Limb (tissue), 2 donors: ENCODE results near the gene CD47.

ENCODE experiments used
- DNase-seq, 2 donors: peaks; one replicate each; pipeline ENCODE4 v3.0.0-alpha.2; 2016; ENCODE audit errors: extremely low spot score in 2 of 2

The CD47 gene

DNA sequence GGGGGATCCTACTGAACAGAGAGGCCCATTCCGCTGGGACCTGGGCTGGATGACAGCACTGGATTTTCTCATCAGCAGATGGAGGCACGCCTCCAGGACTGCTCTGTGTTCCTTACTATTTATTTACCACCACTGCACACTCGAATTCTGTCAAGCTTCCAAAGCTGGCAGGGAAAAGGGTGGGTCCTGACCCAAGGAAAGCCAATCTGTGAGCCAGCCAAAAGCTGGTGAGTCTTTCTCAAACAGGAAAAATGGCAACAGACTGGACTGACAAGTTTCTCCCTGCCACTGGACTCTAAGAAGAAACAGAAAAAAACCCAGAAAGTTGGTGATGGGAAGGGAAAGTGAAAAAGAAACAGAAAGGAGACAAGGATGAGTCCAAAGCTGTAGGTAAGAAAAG is 37.8 kb downstream of the CD47 start:
- no peak for DNase-seq

DNA sequence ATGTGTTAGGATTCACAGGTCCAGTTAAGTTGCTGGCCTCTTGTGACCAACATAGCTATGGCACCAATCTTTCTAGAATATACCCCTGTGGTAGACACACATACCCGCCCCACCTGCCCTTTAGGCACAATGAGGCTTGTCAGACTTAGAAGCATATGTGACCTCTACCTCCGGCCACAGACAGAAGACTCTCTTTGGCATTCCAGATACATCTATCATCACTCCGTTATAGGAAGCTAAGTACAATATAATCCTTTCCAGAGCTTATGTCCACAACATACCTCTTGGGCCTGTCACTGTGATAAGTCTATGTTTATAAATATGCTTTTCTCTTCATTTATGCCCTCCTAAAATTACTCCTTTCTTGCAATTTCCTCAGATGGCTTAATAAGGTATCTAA is 39.8 kb downstream of the CD47 start:
- DNase-seq, result no peak

DNA sequence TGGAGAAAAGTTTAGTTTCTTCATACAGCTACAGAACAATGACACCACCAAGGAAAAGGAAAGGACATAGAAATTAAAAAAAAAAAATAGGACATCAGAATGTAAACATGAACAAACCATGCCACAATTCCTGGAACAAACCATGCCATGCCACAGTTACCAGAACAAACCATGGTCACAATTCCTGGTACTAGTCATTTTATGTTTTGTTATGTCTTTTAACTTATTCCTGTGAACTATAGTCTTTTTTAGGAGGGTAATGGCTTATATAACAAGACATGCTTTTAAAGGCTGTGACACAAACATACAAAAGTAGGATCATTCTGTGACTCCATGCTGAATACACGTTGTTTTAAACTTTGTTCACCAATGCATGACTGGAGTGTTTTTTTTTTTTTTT is 42.8 kb downstream of the CD47 start:
- DNase-seq, result no peak

DNA sequence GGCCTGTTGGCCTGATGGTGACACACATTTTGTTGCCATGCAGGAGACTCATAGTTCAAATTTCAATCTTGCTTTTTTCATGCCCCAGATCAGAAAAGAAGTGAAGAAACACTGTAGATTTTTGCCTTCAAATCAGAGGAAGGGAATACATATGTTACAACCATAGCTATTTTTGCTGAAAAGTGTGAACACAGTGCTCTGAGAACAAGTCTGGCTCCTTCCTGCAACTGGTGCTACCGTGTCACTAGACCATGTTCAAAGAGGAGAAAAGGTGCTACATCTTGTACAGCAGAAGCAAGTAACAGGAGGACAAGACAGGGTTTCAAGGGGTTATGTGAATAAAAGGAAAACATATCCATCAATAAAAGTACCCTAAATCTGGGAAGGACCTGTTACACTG is 44.6 kb downstream of the CD47 start:
- no peak for DNase-seq

- DNase-seq, result no peak
Measured at GRCh38 chr3:108044699-108045098, 46.1 kb downstream of the CD47 start.

DNA sequence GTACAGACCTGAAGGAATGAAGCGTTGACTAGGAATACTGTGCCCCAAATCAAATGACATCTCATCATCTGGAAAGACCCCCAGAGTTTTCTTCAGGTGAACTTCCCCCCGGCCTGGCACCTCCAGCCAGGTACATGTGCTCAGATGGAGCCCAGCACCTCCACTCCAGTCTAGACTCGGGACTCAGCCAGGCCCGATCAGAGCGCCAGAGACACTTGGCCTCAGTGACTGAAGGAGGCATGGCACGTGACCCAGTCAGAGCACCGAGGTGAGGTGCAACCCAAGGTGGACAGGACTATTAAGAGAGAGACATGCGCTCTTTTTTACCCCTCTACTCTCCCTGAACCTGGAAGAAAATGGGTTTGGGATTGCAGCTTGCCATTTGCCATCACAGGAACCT is 48.5 kb downstream of the CD47 start:
- no peak for DNase-seq

GRCh38 chr3:108041253-108041652 is 49.6 kb downstream of the CD47 start:
- DNase-seq, result no peak

GRCh38 chr3:108037770-108038169 is 53.1 kb downstream of the CD47 start:
- no peak for DNase-seq

GRCh38 chr3:108036984-108037741 is 53.7 kb downstream of the CD47 start:
- no peak for DNase-seq

DNA sequence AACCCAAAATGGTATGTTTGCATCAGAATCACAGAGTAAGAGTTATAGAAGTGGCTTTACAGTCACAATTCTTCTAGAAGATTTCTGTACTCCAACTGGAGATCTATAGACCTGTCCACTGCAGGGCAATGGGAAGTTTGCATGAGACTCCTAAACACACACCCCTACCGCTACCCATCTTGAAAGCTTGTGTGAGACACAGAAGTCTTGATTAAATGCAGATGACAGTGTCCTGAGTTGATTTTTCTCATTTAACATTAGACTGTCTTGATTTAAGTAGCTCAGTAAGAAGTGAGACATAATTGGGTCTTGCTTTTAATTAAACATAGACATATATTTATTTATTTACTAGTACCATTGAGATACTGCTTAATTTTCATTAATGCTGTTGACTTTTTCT is 54.4 kb downstream of the CD47 start:
- no peak for DNase-seq

DNA sequence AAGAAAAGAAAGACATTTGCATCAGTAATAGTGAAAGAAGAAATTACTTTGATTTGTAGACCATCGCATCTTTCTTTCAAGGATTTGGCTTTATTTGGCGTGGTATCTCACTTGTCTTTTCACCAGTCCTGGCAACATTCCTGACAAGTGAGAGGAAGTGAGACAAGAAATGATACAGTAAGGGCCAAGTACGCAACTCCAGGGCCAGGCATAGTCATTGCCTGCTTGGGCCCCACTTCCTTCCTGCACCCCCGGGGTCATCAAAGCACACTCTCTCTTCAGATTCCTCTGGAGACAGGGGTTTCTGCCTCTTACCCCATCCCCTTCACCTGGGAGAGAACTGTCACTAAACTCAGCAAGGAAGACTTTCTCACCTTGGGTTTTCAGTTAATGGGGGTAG is 55.1 kb downstream of the CD47 start:
- DNase-seq, result no peak

- DNase-seq, result no peak
Measured at GRCh38 chr3:108031895-108032294, 58.9 kb downstream of the CD47 start.

DNA sequence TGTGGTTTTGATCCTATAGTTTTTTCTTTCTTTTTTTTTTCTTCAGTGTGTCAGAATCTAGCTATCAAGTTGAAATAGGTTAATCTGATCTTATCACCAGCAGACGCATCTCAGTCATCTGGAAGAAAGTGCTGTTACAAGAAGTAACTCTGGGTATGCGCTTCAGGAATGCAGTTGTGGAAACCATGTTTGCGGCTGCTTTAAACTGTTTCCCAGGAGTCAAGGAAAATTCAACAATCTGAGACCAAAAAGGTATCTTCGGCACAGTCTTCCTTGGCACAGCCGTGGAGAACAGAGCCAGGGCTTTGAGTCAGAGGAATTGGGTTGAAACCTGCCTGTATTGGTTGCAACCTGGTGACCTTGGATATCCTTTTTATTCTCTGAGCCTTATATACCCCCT is 59.9 kb downstream of the CD47 start:
- no peak for DNase-seq

GRCh38 chr3:108029466-108029865 is 61.4 kb downstream of the CD47 start:
- DNase-seq, result no peak

- DNase-seq, result no peak
Measured at GRCh38 chr3:108028896-108029295, 61.9 kb downstream of the CD47 start.

GRCh38 chr3:108025177-108025576 is 65.7 kb downstream of the CD47 start:
- no peak for DNase-seq

DNA sequence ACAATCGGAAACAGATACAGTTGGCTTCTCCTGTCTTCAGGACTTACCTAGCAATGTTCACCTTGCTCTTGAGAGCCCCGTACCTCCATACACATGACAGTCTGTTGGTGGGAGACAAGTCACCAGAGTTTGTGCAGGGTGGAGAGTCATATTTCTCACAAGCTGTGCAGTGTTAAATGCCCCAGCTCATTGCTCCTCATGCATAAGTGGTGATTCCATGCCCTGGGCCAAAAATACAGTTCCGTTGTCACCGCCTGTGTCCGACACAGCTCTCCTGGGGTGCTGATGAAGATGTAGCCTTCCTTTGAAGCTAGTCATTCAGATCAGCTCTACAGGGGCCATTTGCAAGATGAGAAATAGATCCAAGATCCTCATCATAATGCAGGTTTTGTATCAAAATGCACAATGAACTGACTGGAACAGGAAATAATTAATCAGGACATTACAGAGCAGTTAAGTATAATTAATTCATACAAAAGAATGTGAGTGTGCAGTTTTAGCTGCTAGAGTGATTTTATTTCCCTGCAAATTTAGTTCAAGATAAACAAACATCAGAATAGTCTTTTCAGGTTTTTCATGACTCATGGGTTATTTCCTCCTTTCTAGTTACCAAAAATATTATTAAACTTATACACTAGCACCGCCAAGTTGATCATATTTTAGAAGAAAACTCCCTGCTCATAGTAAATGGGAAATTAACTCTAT is 66.5 kb downstream of the CD47 start:
- no peak for DNase-seq

- DNase-seq, result no peak
Measured at GRCh38 chr3:108022256-108023150, 68.3 kb downstream of the CD47 start.

GRCh38 chr3:108021533-108021932 is 69.3 kb downstream of the CD47 start:
- DNase-seq, result no peak

DNA sequence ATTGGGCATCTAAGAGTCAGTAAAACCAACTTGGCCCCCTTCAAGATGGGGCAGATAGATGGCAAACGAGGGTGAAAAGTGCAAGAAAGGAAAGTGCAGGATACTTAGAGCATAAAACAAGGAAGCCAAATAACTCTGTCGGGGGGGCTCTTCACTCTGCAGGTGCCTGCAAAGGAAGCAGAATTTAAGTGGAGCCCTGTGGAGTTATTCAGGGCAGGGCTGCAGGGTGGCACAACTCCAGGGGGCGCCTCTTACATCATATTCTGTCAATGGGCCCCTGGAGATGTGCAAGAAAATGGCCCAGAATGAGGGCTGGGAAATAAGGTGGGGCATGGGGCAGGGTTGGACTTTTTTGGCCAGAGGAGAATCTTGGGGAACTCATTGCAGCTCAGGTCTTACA is 69.7 kb downstream of the CD47 start:
- DNase-seq, result no peak

DNA sequence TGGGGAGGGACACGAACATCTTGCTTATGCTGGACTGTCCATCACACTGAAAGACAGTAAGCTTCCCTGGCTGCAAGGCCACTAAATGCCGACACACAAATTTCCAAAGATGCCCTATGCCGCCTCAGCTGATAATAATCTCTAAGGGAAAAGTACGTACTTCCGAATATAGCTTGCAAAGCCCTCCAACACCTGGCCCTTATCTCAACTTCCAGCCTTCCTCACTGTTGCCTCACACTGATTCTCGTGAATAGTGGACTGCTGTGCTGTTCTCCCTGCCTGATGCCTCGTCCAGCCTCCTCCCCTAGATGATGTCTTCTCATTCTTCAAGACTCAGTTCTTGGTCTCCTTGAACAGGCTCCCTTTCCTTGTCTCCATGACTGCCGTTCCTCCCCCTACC is 72.3 kb downstream of the CD47 start:
- DNase-seq, result no peak

- DNase-seq, result no peak
Measured at GRCh38 chr3:108017587-108017986, 73.2 kb downstream of the CD47 start.
